Astrocyte of the spinal cord (primary cell): ENCODE results near the gene SNX9.
"Not testable (repeated sequence)": the region's sequence is repeated elsewhere in the genome, so short reads cannot be mapped to it uniquely, and the experiment has no call there.

ENCODE experiments used
- DNase-seq: peaks from one replicate; pipeline ENCODE4 v3.0.0; 2011; ENCODE audit warnings: low read depth, low spot score
- H3K4me3 ChIP-seq: 2 replicates; pipeline ENCODE4 v1.5.1; 2011; ENCODE audit warnings: low read depth, mild to moderate bottlenecking, low read length, moderate library complexity
- in situ Hi-C: cut with HindIII; loops from 2 replicates; pipeline ENCODE4 v1.10.0; 2017; ENCODE audit warnings: low sequenced_read_pairs
- TF ChIP-seq, protein P1 (sequence below): IDR thresholded peaks from 2 replicates; pipeline ENCODE4 v1.5.1; 2012; ENCODE audit warnings: low read depth, mild to moderate bottlenecking, low read length, inconsistent platforms

The SNX9 gene

GRCh38 chr6:157840776-157841175, 17.7 kb downstream of the SNX9 start:
- peak; percentile 76 for DNase-seq

DNA sequence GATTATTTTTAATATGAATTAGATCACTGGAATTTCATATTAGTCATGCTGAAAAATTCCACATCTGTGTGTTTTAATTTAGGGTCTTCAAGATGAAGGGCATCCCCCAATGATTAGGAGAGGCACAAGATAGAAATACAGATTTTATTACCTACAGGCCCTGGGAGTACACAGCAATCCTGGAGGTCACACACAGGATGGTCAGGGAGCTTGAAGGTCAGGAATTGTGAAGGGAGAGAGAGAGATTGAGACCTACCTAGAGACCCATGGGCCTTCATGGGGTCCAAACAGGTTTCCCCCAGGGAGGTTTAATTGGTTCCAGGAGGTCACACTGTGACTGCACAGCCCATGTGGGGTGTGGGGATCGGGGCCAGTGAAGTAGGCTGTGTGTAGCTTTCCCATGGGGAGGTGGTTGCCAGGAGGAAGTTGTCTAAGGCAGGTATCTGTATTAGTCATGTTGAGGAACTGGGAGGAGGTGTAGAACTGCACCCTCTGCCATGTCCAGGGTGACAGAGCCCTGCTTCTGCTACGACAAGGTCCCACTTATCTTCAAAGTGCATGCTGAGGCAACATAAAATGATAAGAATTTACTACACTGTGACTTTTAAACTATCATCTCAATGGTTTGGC, 18.3 kb downstream of the SNX9 start:
- no peak overlapping the region for H3K4me3 ChIP-seq
- TF ChIP-seq, protein P1, sequence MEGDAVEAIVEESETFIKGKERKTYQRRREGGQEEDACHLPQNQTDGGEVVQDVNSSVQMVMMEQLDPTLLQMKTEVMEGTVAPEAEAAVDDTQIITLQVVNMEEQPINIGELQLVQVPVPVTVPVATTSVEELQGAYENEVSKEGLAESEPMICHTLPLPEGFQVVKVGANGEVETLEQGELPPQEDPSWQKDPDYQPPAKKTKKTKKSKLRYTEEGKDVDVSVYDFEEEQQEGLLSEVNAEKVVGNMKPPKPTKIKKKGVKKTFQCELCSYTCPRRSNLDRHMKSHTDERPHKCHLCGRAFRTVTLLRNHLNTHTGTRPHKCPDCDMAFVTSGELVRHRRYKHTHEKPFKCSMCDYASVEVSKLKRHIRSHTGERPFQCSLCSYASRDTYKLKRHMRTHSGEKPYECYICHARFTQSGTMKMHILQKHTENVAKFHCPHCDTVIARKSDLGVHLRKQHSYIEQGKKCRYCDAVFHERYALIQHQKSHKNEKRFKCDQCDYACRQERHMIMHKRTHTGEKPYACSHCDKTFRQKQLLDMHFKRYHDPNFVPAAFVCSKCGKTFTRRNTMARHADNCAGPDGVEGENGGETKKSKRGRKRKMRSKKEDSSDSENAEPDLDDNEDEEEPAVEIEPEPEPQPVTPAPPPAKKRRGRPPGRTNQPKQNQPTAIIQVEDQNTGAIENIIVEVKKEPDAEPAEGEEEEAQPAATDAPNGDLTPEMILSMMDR: no peak
- no peak for DNase-seq
- in situ Hi-C loops: no loop called here

More at GRCh38 chr6:157840776-157841175, 17.7 kb downstream of the SNX9 start:
- in situ Hi-C loops: no loop called here
- TF ChIP-seq, protein P1: no peak
- no peak overlapping the region for H3K4me3 ChIP-seq

- in situ Hi-C loops: no loop called here
- DNase-seq: no peak
Observed at GRCh38 chr6:157842212-157842611, 19.2 kb downstream of the SNX9 start.

GRCh38 chr6:157844196-157844595, 21.1 kb downstream of the SNX9 start:
- peak; percentile 49 for DNase-seq
- in situ Hi-C loops, H3K4me3 ChIP-seq: not testable (repeated sequence)

More at GRCh38 chr6:157842212-157842611, 19.2 kb downstream of the SNX9 start:
- TF ChIP-seq, protein P1: no peak
- H3K4me3 ChIP-seq: no peak overlapping the region

DNA sequence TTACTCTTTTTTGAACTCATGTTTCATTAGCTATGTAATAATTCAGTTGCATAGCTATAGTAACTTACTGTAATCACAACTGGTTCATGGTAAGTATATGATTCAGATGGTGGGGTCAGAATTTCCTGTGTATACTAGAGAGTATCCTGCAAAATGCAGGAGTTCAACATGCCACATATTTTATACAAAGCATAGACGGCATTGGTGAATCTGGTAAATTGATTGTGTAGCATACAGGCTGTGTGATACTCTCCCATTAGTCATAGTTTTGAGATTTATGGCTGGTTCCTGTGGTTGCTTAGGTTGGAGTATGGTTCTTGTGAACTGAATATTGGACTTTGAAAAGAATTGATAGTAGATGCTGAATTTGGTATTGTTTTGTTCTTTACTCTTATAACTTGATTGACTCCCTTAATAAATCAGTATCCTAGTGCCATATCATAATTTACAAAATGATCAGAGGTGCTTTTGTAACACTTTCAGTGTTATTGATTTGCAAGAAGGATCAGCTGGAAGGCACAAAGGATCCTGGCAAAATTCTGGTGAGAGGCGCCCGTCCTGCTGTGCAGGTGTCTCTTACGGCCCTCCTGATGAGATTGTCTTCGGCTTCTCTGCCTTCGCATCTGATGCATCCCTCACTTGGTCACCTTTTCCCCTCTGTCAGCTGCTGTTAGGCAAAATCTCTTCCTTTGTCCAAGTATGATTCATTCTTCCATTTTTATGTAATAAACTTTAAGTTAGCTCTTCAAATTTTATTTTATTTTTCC, 22.6 kb downstream of the SNX9 start:
- DNase-seq: no peak

GRCh38 chr6:157847846-157848245, 24.8 kb downstream of the SNX9 start:
- DNase-seq: no peak
- H3K4me3 ChIP-seq: no peak overlapping the region
- TF ChIP-seq, protein P1: no peak
- in situ Hi-C loops: no loop called here

More for the DNA sequence above, 22.6 kb downstream of the SNX9 start:
- in situ Hi-C loops: no loop called here
- no peak overlapping the region for H3K4me3 ChIP-seq
- TF ChIP-seq, protein P1: no peak

DNA sequence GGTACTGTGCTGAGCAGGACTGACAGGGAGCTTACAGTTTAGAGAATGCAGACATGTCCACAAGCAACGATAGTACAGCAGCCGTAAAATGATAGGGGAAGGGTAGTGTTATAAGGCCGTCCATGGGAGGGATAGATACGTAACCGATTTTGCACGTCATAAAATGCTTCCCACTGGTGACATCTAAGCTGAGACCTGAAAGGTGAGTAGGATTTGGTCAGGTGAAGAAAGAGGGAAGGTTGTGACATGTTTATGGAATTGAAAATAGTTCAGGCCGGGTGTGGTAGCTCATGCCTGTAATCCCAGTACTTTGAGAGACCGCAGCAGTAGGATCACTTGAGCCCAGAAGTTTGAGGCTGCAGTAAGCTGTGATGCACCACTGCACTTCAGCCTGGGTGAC, 25.6 kb downstream of the SNX9 start:
- no peak for DNase-seq
- in situ Hi-C loops: no loop called here
- no peak overlapping the region for H3K4me3 ChIP-seq
- TF ChIP-seq, protein P1: no peak
